ENCODE data around the gene LIPI. TPM values are rescaled to one million over a fixed set of nuclear protein-coding genes. Genes with fewer than 3 reads are reported as not detected.

LIPI gene
- total and polyA plus RNA-seq, 8 donors = not detected

GRCh38 chr21:14121719-14122118, 89.0 kb downstream of the LIPI start:
- H3K27ac ChIP-seq = no peak overlapping the region
- H3K36me3 ChIP-seq = no peaks in the 10 kb centered on the region
- H3K9me3 ChIP-seq = peaks cover 0 to 8% (median 0%) of the 10 kb centered on the region in 4 donors
- WGBS, 5 donors = 84 to 98% (median 88%) methylated on average over 5 of the region's 5 CpGs
- H3K4me1 ChIP-seq = no peaks in the 10 kb centered on the region
- H3K27me3 ChIP-seq = no peaks in the 10 kb centered on the region
- TF ChIP-seq EP300 (IDR thresholded peaks at IDR 0.05) (no peak), POLR2AphosphoS5 (IDR thresholded peaks at IDR 0.05) (no peak), POLR2A (IDR thresholded peaks at IDR 0.05) (no peak), CTCF (IDR thresholded peaks at IDR 0.05) (no peak)
- DNase-seq = peak in 1 of 2 donors; percentile 5
- H3K4me3 ChIP-seq = no peak overlapping the region
- intact Hi-C loops (cut with DNase I; ENCODE audit: low total_unique reads) = no loop called here

- H3K36me3 ChIP-seq = no peaks in the 10 kb centered on the region
- 25 to 48% (median 38%) methylated on average over 4 of the region's 4 CpGs for WGBS, 5 donors
- H3K27me3 ChIP-seq = no peaks in the 10 kb centered on the region
- no peak overlapping the region for H3K4me3 ChIP-seq
- H3K4me1 ChIP-seq = no peaks in the 10 kb centered on the region
- peak in 1 of 2 donors; percentile 53 for DNase-seq
- TF ChIP-seq POLR2AphosphoS5 (IDR thresholded peaks at IDR 0.05) = no peak
- peak in 4 of 7 experiments; percentile 13 to 40 (median 39) for TF ChIP-seq CTCF (IDR thresholded peaks at IDR 0.05)
- peaks cover 0 to 8% (median 0%) of the 10 kb centered on the region in 4 donors for H3K9me3 ChIP-seq
- no peak overlapping the region for H3K27ac ChIP-seq
- intact Hi-C loops (cut with DNase I; ENCODE audit: low total_unique reads) = no loop called here
Measured at GRCh38 chr21:14120091-14120734, 90.5 kb downstream of the LIPI start.

GRCh38 chr21:14119038-14119437, 91.7 kb downstream of the LIPI start:
- Histone ChIP-seq H3K27ac (no peak overlapping the region), H3K4me1 (no peaks in the 10 kb centered on the region), H3K27me3 (no peaks in the 10 kb centered on the region), H3K4me3 (no peak overlapping the region), H3K36me3 (no peaks in the 10 kb centered on the region), H3K9me3 (peaks cover 0 to 5% (median 0%) of the 10 kb centered on the region in 4 donors)
- WGBS, 5 donors = 62 to 95% (median 88%) methylated on average over 3 of the region's 3 CpGs
- intact Hi-C loops (cut with DNase I; ENCODE audit: low total_unique reads) = no loop called here
- no peak for DNase-seq
- TF ChIP-seq EP300 (IDR thresholded peaks at IDR 0.05) (no peak), CTCF (IDR thresholded peaks at IDR 0.05) (no peak), POLR2A (IDR thresholded peaks at IDR 0.05) (no peak), POLR2AphosphoS5 (IDR thresholded peaks at IDR 0.05) (no peak)

GRCh38 chr21:14116080-14116481, 94.7 kb downstream of the LIPI start:
- Histone ChIP-seq H3K36me3 (no peaks in the 10 kb centered on the region), H3K27ac (no peak overlapping the region), H3K4me1 (no peaks in the 10 kb centered on the region), H3K4me3 (no peak overlapping the region), H3K27me3 (no peaks in the 10 kb centered on the region), H3K9me3 (no peaks in the 10 kb centered on the region)
- 77 to 87% (median 81%) methylated on average over 6 of the region's 6 CpGs for WGBS, 5 donors
- TF ChIP-seq CTCF (IDR thresholded peaks at IDR 0.05) (no peak), EP300 (IDR thresholded peaks at IDR 0.05) (no peak), POLR2A (IDR thresholded peaks at IDR 0.05) (no peak), POLR2AphosphoS5 (IDR thresholded peaks at IDR 0.05) (no peak)
- intact Hi-C loops (cut with DNase I; ENCODE audit: low total_unique reads) = no loop called here
- DNase-seq = no peak

All from stomach (tissue), 9 donors.